Brain microvascular endothelial cell (primary cell): Measurements from ENCODE around the gene PCGF3.

ENCODE experiments used
- DNase-seq: peaks from one replicate; pipeline ENCODE4 v3.0.0-alpha.2; 2020
- H3K27ac ChIP-seq: fragments of 250-450 bp; sonication (Bioruptor Pico); 2 replicates; pipeline ENCODE4 v1.5.1; 2020; ENCODE audit warnings: mild to moderate bottlenecking, moderate library complexity
- H3K27me3 ChIP-seq: fragments of 250-450 bp; sonication (Bioruptor Pico); replicated peaks from 2 replicates; pipeline ENCODE4 v1.5.1; 2020; ENCODE audit warnings: mild to moderate bottlenecking
- H3K36me3 ChIP-seq: fragments of 250-450 bp; sonication (Bioruptor Pico); replicated peaks from 2 replicates; pipeline ENCODE4 v1.5.1; 2020; ENCODE audit warnings: mild to moderate bottlenecking
- H3K4me3 ChIP-seq: 2 replicates; pipeline ENCODE4 v1.5.1; 2011; ENCODE audit warnings: low read depth, mild to moderate bottlenecking, control low read depth, low read length, moderate library complexity
- CTCF ChIP-seq: IDR thresholded peaks from 2 replicates; pipeline ENCODE4 v1.5.1; 2011; ENCODE audit warnings: low read depth, mild to moderate bottlenecking, moderate library complexity, low read length, control low read depth, inconsistent platforms; ENCODE audit errors: missing control alignments
- in situ Hi-C: cut with HindIII; loops from 2 replicates; pipeline ENCODE4 v1.10.0; 2017; ENCODE audit warnings: low sequenced_read_pairs, low pct_ligation_motif_present

The PCGF3 gene

GRCh38 chr4:673349-674091 is 32.1 kb upstream of the PCGF3 start:
- H3K36me3 ChIP-seq: peaks cover 14% of the 10 kb centered on the region
- H3K27ac ChIP-seq: no peak overlapping the region
- no peaks in the 10 kb centered on the region for H3K27me3 ChIP-seq

GRCh38 chr4:674172-675035 is 31.2 kb upstream of the PCGF3 start, which contains the start of the genes ATP5ME and MYL5:
ATP5ME (minus strand) TSS chr4:674276; CDS start chr4:674247, 29 bp downstream.
MYL5 (plus strand) TSS chr4:674542; CDS start chr4:678027, 3,485 bp downstream.
- Histone ChIP-seq H3K4me3 (peak within 1 kb of the TSS; percentile 81), H3K27ac (peak within 1 kb of the TSS; percentile 83), H3K27me3 (no peaks in the 10 kb centered on the region), H3K36me3 (peaks cover 14% of the 10 kb centered on the region)
- in situ Hi-C loops: no loop called here
- peak; percentile 91 for DNase-seq
- TF ChIP-seq CTCF: peak; percentile 69

More at GRCh38 chr4:673349-674091, 32.1 kb upstream of the PCGF3 start:
- in situ Hi-C loops: no loop called here
- peak; percentile 18 for DNase-seq
- TF ChIP-seq CTCF: no peak
- peak overlapping the region; percentile 81 for H3K4me3 ChIP-seq

- Histone ChIP-seq H3K27me3 (no peaks in the 10 kb centered on the region), H3K36me3 (peaks cover 14% of the 10 kb centered on the region), H3K27ac (peak overlapping the region; percentile 83), H3K4me3 (peak overlapping the region; percentile 81)
- no peak for TF ChIP-seq CTCF
- no peak for DNase-seq
- in situ Hi-C loops: no loop called here
Observed at GRCh38 chr4:675036-675882, 30.4 kb upstream of the PCGF3 start.

- in situ Hi-C loops: no loop called here
- TF ChIP-seq CTCF: no peak
- no peak overlapping the region for H3K27ac ChIP-seq
- H3K4me3 ChIP-seq: no peak overlapping the region
- no peak for DNase-seq
- no peaks in the 10 kb centered on the region for H3K27me3 ChIP-seq
- peaks cover 11% of the 10 kb centered on the region for H3K36me3 ChIP-seq
Observed at GRCh38 chr4:675980-676870, 29.4 kb upstream of the PCGF3 start.

GRCh38 chr4:676871-677235 is 28.8 kb upstream of the PCGF3 start:
- H3K27me3 ChIP-seq: no peaks in the 10 kb centered on the region
- H3K4me3 ChIP-seq: no peak overlapping the region
- TF ChIP-seq CTCF: no peak
- in situ Hi-C loops: no loop called here
- DNase-seq: no peak
- no peak overlapping the region for H3K27ac ChIP-seq
- H3K36me3 ChIP-seq: peaks cover 5% of the 10 kb centered on the region
